NCI-H1105 treated with DMSO at 0.1 percent for 48 hours (cell line): Measurements from ENCODE around the gene RTF1.
"Not testable (repeated sequence)": the region's sequence is repeated elsewhere in the genome, so short reads cannot be mapped to it uniquely, and the experiment has no call there.

Experiments
- DNase-seq: peaks from one replicate; lab custom pipeline; 2025; lab: John Stamatoyannopoulos, UW

The RTF1 gene

DNA sequence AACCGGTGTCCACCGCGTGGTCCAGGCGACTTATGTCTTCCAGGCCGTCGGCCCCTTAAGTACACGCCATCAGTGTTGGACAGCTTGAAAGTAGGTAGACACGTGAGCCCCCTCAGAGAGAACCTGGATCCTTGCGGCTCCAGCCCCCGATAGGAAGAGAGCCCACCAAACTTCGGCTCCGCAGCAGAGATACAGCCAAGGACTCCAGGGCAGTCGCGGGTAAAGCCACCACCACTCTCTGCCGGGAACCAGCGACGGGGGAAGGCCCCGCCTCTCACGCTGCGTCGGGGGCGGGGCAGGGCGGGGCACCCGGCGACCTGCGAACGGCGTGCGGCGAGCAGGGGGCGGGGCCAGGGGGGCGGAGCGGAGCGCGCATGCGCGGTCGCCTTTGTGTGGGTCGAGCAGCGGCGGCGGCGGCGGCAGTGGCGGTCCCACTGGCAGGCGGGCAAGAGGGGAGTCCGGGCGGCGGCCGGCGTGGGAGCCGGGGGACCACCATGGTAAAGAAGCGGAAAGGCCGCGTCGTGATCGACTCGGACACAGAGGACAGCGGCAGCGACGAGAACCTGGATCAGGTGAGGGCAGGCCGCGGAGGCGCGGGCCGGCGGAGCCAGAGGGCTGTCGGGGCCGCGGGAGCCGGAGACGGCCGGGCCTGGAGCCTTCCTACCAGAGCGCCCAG lies at the start of gene RTF1:
Gene RTF1 (plus strand): TSS at position 354 of the 676 bp plus-strand sequence. CDS start 21 bp downstream, at position 375.
- DNase-seq, result peak; percentile 63

DNA sequence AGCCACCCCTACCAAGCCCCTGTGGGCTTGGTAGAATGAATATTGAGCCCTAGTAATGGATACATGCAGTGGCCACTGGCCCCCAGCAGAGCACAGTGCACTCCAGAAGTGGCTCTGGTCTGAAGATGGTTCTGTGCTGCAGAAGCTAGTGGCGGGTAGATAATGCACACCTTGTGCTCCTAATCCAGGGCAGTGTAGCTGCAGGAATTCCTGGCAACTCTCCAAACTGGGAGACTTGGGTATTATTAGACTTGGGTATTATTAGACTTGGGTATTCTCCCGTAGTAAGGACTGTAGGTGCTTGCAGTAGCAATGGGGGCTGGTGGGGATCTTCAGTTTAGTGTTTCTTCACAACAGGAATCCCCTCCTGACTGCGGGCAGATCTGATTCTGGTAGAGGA lies 49.5 kb upstream of the RTF1 start:
- DNase-seq, result no peak

DNA sequence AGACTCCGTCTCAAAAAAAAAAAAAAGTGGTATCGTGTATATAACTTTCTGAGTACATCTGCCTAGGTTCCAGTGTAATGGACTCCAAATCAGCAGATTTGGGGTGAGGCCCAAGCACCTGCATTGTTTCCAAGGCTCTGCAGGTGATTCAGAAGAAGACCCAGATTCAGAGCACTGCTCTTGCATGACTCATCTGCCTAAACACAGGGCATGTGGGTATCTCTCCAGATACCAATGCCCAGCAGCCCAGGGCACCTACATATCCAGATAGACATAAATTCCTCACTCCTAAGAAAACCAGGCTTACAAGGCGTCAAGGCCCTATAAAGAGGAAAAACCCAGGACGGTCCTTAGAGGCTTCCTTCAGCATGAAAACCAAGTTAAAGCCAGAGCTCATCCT lies 38.9 kb upstream of the RTF1 start:
- no peak for DNase-seq

DNA sequence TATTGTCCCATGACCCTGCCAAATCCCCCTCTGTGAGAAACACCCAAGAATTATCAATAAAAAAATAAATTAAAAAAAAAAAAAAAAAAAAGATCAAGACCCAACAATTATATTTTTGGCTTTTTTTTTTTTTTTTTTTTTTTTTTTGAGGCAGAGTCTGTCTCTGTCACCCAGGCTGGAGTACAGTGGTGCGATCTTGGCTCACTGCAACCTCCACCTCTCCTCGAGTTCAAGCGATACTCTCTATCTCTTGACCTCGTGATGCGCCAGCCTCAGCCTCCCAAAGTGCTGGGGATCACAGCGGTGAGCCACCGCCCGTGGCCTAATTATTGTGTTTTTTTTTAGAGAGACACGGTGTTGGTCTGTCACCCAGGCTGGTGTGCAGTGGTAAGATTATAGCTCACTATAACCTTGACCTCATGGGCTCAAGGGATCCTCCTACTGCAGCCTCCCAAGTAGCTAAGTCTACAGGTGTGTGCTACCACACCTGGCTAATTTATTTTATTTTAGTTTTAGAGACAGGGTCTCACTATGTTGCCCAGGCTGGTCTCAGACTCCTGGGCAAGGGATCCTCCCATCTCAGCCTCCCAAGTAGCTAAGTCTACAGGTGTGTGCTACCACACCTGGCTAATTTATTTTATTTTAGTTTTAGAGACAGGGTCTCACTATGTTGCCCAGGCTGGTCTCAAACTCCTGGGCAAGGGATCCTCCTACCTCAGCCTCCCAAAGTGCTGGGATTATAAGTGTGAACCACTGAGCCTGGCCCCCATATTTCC lies 32.7 kb upstream of the RTF1 start:
- DNase-seq, result not testable (repeated sequence)

DNA sequence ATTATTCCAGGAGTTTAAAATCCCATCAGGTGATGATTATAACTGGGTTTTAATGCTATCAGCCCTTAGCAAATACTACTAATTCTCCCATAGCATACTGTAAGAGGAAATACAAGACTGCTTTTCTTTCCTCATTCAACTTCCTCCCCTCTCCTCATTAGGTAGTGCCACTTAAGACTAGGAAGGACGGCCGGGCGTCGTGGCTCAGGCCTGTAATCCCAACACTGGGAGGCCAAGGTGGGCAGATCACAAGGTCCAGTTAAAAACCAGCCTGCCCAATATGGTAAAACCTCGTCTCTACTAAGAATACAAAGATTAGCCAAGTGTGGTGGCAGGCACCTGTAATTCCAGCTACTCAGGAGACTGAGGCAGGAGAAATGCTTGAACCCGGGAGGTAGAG lies 29.2 kb upstream of the RTF1 start:
- DNase-seq, result no peak

DNA sequence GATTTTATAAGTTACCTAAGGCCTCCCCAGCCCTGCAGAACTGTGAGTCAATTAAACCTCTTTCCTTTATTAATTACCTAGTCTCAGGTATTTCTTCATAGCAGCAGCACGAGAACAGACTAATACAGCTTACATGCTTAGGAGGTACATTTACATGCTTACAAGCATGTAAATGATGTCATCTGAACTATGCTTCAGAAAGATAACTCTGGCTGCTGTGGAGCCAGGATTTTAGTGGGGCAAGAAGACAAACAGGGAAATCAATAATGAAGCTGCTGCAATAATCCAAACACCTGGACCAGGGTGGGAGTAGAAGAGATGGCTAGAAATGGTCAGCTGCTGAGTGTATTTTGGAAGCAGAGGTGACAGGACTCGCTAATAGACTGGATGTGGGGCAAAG lies 24.2 kb upstream of the RTF1 start:
- DNase-seq, result no peak

DNA sequence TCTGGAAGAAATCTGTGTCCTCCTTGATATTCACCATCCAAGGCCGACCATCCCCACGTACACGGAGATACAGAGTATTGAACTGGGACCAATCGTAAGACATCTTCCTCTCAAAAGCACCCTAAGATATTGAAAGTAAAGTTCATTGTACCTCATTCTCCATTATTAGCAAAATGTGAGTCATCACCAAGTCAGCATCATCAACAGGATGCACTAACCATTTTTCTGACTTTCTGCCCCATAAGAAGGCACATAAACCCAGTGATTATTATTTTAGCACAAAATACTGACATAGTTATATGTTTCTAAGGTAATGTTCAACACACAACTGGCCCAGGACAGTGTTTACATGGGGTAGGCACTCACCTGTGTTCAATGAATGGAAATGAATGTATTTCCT lies 22.0 kb upstream of the RTF1 start:
- DNase-seq, result no peak

DNA sequence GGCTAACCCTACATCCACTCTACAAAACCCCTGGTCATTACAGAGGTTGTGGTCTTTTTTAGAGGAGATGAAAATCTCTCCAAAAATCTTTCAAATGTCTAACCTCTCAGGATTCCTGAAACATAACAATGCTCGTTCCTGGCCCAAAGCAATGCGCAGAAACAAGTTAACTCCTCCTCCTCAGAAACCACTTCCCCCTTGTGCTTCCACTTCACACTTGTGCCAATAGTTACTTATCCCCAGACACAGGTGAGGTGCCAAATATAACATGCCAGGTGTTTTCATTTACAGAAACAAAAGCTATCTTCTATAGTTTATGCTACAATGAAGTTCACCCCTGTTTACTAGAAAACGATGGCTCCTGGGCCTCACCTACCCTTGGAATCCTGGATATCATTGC lies 20.8 kb upstream of the RTF1 start:
- DNase-seq, result no peak

DNA sequence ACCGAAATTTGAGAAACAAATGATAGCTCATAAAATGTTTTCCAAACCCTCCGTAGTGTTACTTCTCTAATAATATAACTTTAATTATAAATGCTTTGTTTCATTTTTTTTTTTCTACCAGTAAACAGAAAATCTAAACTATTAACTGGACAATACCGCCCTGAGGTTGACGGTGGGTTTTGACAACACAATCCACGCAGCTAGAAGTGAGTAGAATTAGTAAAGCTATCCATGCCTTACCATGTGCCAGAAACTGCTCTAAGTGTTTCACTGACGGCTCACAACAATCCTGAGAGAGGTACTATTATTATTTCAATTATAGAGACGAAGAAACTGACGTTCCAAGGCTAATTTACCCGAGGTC lies 15.0 kb upstream of the RTF1 start:
- no peak for DNase-seq

DNA sequence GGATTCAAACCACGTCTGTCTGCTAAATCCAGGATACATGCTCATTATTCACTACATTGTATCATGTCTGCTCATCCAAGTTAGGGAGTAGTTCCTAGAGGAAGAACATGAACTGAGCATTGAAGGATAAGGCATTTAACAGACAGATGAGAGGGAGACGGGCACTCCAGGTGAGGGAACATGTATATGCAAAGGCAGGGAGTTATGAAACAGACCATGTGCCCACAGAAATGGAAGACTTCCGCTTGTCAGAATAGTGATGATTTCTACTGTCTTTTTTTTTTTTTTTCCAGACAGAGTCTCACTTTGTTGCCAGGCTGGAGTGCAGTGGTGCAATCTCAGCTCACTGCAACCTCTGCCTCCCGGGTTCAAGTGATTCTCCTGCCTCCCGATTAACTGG lies 9.6 kb upstream of the RTF1 start:
- no peak for DNase-seq

DNA sequence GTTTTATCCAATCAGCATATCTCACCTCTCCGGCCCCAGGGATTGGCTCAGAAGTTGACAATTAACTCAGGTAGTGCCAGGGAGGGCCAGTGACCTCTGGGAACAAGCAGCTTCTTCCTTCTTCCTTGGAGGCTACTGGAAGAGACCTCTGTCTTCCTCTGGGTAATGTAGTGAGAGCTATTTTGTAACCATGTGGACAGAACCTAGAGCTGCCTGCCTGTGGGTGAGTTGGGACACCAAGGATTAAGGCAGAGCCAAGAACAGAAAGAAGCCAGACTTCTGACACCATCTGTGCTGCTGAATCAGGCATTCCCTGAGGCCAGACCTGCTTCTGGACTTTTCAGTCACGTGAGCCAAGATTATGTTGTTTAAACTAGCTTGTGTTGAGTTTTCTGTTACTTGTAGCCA lies 8.7 kb upstream of the RTF1 start:
- no peak for DNase-seq

DNA sequence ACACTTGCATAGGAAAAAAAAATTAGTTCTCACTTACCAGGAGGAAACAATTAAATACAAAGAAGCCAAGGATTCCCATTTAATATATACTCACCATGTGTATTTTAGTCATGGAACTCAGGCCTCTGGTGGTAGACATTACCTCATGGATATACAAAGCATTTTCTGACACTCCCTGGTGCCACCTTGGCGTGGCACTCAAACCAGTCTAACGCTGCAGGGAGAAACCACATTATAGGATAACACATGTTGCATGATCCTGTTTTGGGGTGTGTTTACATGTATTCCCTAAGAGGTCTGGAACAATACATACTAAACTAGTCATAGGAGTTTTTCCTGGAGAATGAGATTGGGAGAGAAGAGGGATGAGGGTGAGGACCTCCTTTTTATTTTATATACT lies 5.9 kb upstream of the RTF1 start:
- no peak for DNase-seq

DNA sequence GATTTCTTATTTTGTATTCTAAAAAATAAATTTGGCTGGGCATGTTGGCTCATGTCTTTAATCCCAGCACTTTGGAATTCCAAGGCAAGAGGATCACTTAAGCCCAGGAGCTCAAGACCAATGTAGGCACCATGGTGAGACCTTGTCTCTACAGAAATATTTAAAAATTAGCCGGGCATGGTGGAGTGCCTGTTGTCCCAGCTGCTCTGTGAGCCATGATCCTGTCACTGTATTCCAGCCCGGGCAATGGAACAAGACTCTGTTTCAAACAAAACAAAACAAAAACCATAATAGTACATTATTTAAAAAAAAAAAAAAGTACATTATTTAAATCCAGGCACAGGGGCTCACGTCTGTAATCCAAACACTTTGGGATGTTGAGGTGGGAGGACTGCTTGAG lies 5.5 kb upstream of the RTF1 start:
- no peak for DNase-seq

DNA sequence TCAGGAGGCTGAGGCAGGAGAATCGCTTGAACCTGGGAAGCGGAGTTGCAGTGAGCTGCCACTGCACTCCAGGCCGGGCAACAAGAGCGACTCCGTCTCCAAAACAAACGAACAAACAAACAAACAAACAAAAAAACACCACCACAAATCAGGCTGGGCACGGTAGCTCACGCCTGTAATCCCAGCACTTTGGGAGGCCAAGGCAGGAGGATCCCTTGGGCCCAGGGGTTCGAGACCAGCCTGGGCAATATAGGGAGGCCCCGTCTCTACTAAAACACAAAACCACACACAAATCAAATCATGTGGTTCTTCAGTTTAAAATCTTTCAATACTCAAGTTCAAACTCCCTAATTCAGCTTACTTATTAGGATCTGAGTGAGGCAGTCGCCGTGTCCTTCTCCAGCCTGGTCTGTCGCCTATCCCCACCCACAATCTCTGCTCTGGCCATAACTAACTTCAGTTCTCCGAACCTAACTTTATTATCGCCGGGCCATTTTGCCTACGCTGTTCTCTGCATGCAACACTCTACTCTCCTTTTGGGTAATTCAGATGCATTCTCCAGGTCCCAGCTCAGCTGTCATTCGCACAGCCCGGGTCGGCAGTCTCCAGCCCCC lies 660 bp upstream of the RTF1 start:
- DNase-seq, result no peak

DNA sequence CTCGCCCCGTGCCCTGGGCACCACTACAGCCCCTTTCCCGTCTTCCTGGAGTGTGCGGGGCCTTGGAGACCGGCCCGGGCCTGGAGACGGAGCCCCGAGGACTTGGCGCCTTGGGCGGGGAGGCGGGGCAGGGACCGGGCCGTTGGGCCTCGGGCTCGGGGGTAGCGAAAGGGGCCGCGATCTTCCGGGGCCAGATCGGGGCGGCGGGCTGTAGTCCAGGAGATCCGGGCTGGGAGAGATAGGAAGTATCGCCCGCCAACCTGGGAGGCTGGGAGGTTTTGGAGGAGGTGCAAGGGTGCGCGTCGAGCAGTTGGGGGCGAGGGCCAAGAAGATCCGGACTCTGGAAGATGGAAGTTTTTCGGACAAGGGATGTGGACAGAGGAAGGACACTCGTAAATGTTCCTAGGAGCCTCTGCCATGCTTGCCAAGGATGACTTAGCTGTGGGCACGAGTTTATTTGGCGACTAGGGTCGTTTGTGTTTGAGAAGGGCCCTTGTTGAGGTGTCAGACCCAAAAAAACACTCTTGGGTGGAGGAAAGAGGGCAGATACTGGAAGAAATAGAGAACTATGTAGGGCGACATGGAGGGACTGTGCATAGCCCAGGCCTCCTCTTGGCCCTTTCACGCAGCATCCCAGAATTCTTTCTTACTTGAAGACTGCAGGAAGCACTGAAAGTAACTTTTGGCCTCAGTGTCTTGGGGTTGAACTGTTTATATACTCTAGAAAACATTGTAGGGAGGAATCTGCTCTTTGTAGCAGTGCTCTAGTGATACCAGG lies 712 bp downstream of the RTF1 start:
- no peak for DNase-seq

DNA sequence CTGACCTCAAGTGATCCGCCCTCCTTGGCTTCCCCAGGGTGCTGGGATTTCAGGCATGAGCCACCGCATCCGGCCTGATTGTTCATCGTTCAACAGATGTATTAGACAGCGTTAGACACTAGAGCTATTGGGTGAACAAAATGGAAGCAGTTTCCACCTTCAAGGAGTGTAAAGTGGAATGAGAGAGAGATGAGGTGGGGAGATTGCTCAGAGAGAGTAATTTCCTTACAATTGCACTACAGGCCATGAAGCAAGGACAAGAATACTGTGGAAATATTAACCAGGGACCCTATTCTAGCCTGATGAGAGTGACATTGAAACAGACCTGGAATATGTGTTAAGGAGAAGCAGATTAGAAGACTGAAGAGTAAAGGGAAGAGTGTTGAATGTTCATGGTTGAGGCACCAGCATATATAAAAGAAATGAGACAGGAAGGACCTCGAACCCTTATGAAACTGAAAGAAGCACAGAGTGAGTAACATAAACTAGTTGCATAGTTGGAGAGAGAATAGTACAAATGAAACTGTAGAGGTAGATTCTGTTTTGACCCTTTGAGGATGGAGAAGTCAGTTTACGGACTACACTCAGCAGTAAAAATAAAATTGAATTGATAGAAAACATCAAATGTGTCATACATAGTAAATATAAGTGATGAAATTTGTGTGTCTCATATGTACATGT lies 7.2 kb downstream of the RTF1 start:
- no peak for DNase-seq

DNA sequence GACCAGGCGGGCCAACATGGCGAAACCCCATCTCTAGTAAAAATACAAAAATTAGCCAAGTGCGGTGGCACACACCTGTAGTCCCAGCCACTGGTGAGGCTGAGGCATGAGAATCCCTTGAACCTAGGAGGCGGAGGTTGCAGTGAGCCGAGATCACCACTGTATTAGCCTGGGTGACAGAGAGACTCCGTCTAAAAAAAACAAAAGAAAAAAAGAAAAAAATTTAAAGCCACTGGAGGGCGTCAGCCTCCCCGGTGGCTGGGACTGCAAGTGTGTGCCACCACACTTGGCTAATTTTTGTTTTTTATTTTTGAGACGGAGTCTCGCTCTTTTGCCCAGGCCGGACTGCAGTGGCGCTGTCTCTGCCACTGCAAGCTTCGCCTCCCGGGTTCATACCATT lies 7.9 kb downstream of the RTF1 start:
- DNase-seq, result no peak

DNA sequence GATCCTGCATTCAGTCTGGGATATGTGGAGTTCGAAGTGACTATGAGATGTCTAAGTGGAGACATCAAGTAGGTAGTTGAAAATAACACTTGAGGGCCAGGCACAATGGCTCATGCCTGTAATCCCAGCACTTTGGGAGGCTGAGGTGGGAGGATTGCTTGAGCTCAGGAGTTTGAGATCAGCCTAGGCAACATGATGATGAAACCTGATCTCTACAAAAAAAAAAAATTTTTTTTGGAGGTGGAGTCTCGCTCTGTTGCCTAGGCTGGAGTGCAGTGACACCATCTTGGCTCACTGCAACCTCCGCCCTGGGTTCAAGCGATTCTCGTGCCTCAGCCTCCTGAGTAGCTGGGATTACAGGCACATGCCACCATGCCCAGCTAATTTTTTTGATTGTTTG lies 9.0 kb downstream of the RTF1 start:
- not testable (repeated sequence) for DNase-seq

DNA sequence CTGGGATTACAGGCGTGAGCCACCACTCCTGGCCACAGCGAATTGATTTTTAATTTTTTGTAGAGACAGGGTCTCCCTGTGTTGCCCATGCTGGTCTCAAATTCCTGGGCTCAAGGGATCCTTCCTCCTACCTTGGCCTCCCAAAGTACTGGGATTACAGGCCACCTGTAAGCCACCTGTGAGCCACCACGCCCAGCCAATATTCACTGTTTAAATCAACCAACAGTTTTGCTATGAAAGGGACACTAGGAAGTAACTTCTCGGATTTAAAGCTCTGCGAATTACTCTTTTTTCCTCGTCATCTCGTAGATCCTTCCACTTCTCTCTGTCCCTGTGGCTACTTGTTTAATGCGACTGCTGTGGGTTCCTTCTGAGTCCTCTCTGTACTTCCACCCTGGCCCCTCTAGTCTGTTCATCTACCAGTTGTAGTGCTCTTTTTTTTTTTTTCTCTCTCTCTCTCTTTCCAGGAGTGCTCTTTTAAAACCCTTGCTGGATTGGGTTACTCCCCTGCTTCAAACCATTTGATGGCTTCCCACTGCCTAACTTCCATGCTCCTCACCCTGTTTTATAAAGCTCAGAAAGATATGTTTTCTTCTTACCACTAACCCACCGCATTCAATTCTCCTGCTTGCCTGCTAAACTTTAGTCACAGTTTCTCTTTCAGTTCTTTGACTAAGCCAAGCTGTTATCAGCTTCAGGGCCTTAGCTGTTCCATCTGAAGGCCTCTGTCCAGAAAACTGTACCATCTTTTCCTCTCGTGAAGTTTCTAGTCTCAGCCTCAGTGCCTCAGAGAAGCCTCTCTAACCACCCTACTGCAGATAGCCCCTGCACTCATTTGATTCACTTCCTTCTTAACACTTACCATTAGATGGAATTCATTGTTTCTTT lies 12.4 kb downstream of the RTF1 start:
- DNase-seq, result no peak

DNA sequence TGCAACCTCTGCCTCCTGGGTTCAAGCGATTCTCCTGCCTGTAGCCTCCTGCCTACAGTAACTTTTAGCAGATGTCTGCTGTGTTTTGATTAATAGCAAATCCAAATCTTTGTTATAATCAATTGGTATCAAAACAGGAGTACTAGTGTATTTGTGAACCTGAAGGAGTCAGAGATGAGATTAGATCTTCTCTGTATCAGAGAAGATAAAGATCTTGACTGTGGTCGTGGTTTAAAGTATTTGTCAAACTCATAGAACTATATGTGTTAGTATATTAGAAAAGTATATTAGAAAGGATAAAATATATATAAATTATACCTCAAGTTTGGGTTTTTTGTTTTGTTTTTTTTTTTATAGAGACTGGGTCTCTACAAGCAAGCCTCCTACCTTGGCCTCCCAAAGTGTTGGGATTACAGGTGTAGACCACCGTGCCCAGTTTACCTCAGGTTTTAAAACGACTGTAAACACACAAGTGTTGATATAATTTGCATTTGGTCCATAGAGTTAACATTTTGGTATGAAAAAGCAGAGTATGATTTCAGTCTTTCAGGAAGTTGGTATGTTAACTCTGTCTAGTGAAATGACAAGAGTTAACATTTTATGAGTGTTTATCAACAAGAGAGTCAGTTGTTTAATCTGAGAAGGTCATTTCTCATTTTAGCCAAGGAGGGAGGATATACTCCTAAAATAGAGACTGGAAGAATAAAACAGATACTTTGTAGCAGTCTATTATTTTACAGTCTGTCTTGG lies 18.3 kb downstream of the RTF1 start:
- DNase-seq, result no peak
